SK-N-SH (cell line): ENCODE data around the gene PLCL2. TPM values are rescaled to one million over a fixed set of nuclear protein-coding genes. Genes with fewer than 3 reads are reported as not detected.

Experiments
- CTCF ChIA-PET: fragments of 300-600, 350-600 bp; formaldehyde crosslinking; extraction: SDS; loops from one replicate; lab custom pipeline; 2021; lab: Yijun Ruan, JAX
- POLR2A ChIA-PET: fragments of 350-600 bp; sonication (Branson Sonifier 250); formaldehyde crosslinking; extraction: SDS; loops from one replicate; lab custom pipeline; 2020; ENCODE audit warnings: antibody characterized with exemption, inconsistent platforms; lab: Yijun Ruan, JAX
- DNase-seq: peaks from one replicate; pipeline ENCODE4 v3.0.0; 2012
- H2AFZ ChIP-seq: fragments of 200-600 bp; sonication (generic); 2 replicates; pipeline ENCODE4 v1.8.1; 2016; ENCODE audit warnings: antibody characterized with exemption, mild to moderate bottlenecking, low read depth
- H3F3A ChIP-seq: fragments of 200-600 bp; sonication (generic); replicated peaks from 2 replicates; pipeline ENCODE3; 2016; ENCODE audit warnings: antibody characterized with exemption, mild to moderate bottlenecking; ENCODE audit not compliant: insufficient read depth
- H3K27ac ChIP-seq, 2 experiments: fragments of 200-500 bp in 1 of 2; fragments of 200-600 bp in 1 of 2; sonication (Bioruptor generic) in 1 of 2; sonication (generic), shearing (Covaris generic) in 1 of 2; 2 replicates each; pipeline versions ENCODE4 v1.5.1 to v1.6.1; 2014 to 2016; ENCODE audit warnings: low read depth in 2 of 2, inconsistent platforms in 1 of 2, low read length in 1 of 2, mild to moderate bottlenecking in 1 of 2, mixed read lengths in 1 of 2
- H3K27me3 ChIP-seq: fragments of 200-600 bp; sonication (generic), shearing (Covaris generic); 2 replicates; pipeline ENCODE4 v1.6.1; 2016; ENCODE audit warnings: mixed run types; ENCODE audit not compliant: insufficient read depth
- H3K36me3 ChIP-seq, 2 experiments: fragments of 200-500 bp in 1 of 2; fragments of 200-600 bp in 1 of 2; sonication (Bioruptor generic) in 1 of 2; sonication (generic) in 1 of 2; replicated peaks in 1 of 2; 2 replicates each; pipeline versions ENCODE3 to v1.5.1; 2014 to 2016; ENCODE audit warnings: low read length in 1 of 2, mild to moderate bottlenecking in 1 of 2; ENCODE audit not compliant: insufficient read depth in 2 of 2, control insufficient read depth in 1 of 2
- H3K4me1 ChIP-seq, 2 experiments: fragments of 200-500 bp in 1 of 2; fragments of 200-600 bp in 1 of 2; sonication (Bioruptor generic) in 1 of 2; sonication (generic), shearing (Covaris generic) in 1 of 2; 2 replicates each; pipeline versions ENCODE4 v1.5.1 to v1.6.1; 2014 to 2016; ENCODE audit warnings: low read depth in 1 of 2, low read length in 1 of 2, mixed run types in 1 of 2; ENCODE audit not compliant: insufficient read depth in 2 of 2, control insufficient read depth in 1 of 2
- H3K4me2 ChIP-seq: fragments of 200-600 bp; sonication (generic), shearing (Covaris generic); 2 replicates; pipeline ENCODE4 v1.6.1; 2017; ENCODE audit warnings: mixed run types
- H3K4me3 ChIP-seq, 2 experiments: fragments of 200-500 bp in 1 of 2; fragments of 200-600 bp in 1 of 2; sonication (Bioruptor generic) in 1 of 2; sonication (generic), shearing (Covaris generic) in 1 of 2; 2 replicates each; pipeline versions ENCODE4 v1.5.1 to v1.8.1; 2014 to 2016; ENCODE audit warnings: low read depth in 2 of 2, inconsistent platforms in 1 of 2, low read length in 1 of 2, mild to moderate bottlenecking in 1 of 2, mixed read lengths in 1 of 2, moderate library complexity in 1 of 2
- H3K79me2 ChIP-seq: fragments of 200-600 bp; sonication (generic); 2 replicates; pipeline ENCODE4 v1.8.1; 2017; ENCODE audit warnings: mild to moderate bottlenecking; ENCODE audit not compliant: insufficient read depth
- H3K9ac ChIP-seq: fragments of 200-600 bp; sonication (generic); 2 replicates; pipeline ENCODE4 v1.6.1; 2017; ENCODE audit warnings: mixed run types
- H3K9me2 ChIP-seq: fragments of 200-600 bp; sonication (generic); 2 replicates; pipeline ENCODE4 v1.6.1; 2017; ENCODE audit warnings: mixed run types
- H3K9me3 ChIP-seq: fragments of 200-600 bp; sonication (generic); 2 replicates; pipeline ENCODE4 v1.6.1; 2017; ENCODE audit warnings: mixed run types, mild to moderate bottlenecking, moderate library complexity
- H4K20me1 ChIP-seq: fragments of 200-600 bp; sonication (generic); 2 replicates; pipeline ENCODE4 v1.6.1; 2017; ENCODE audit warnings: mild to moderate bottlenecking, mixed run types; ENCODE audit not compliant: insufficient read depth
- FOXJ3 ChIP-seq: sonication (generic); formaldehyde crosslinking; IDR thresholded peaks from 2 replicates; pipeline ENCODE4 v1.5.1; 2020; ENCODE audit warnings: mild to moderate bottlenecking, missing genetic modification reagents
- GATA2 ChIP-seq: sonication (generic); formaldehyde crosslinking; IDR thresholded peaks from 2 replicates; pipeline ENCODE4 v1.5.0; 2020; ENCODE audit warnings: mild to moderate bottlenecking, missing genetic modification reagents
- NRF1 ChIP-seq: IDR thresholded peaks from 2 replicates; pipeline ENCODE4 v1.6.1; 2012; ENCODE audit warnings: low read depth, mild to moderate bottlenecking, low read length
- RXRA ChIP-seq: IDR thresholded peaks from 2 replicates; pipeline ENCODE4 v1.4.0; 2012; ENCODE audit warnings: low read depth, mild to moderate bottlenecking, borderline replicate concordance
- SIN3A ChIP-seq: IDR thresholded peaks from 2 replicates; pipeline ENCODE4 v1.6.1; 2012; ENCODE audit warnings: low read depth, mild to moderate bottlenecking, low read length, moderate library complexity, borderline replicate concordance
- SMC3 ChIP-seq: IDR thresholded peaks from 2 replicates; pipeline ENCODE4 v1.6.1; 2012; ENCODE audit warnings: low read depth, low read length, improper control_type of control experiment
- TAF1 ChIP-seq: IDR thresholded peaks from 2 replicates; pipeline ENCODE4 v1.6.1; 2012; ENCODE audit warnings: low read depth, mild to moderate bottlenecking, low read length, moderate library complexity, borderline replicate concordance
- TCF12 ChIP-seq: IDR thresholded peaks from 2 replicates; pipeline ENCODE4 v1.4.0; 2012
- TEAD4 ChIP-seq: IDR thresholded peaks from 2 replicates; pipeline ENCODE4 v1.4.0; 2012; ENCODE audit warnings: mild to moderate bottlenecking, borderline replicate concordance; ENCODE audit not compliant: insufficient read depth
- YY1 ChIP-seq: IDR thresholded peaks from 2 replicates; pipeline ENCODE4 v1.4.0; 2012; ENCODE audit warnings: low read depth, mild to moderate bottlenecking
- WGBS: methylation state at CpG from one replicate; pipeline ENCODE4 v1.1.6; 2017; ENCODE audit warnings: low lambda C conversion rate; 5-methylcytosine and 5-hydroxymethylcytosine counted together
- polyA plus RNA-seq, 3 experiments: library from polyadenylated mRNA; depleted of rRNA; stranded (reverse); fragments of >200 nt; gene quantifications; 2 replicates each; pipeline ENCODE4 v1.2.3, GENCODE V29; 2012
- TF ChIP-seq, protein P1 (sequence below): IDR thresholded peaks from 2 replicates; pipeline ENCODE4 v1.4.0; 2012; ENCODE audit warnings: low read depth
- TF ChIP-seq, protein P2 (sequence below): IDR thresholded peaks from 2 replicates; pipeline ENCODE4 v1.6.1; 2012; ENCODE audit warnings: mild to moderate bottlenecking, low read depth, low read length, moderate library complexity
- TF ChIP-seq, protein P3 (sequence below): fragments of 150-350 bp; IDR thresholded peaks from 2 replicates; pipeline ENCODE4 v1.6.1; 2016; ENCODE audit warnings: mild to moderate bottlenecking, low read depth, low read length
- TF ChIP-seq, protein P4 (sequence below): fragments of 200-600 bp; sonication (generic); IDR thresholded peaks from 2 replicates; pipeline ENCODE4 v1.6.1; 2017; ENCODE audit warnings: antibody characterized with exemption, mild to moderate bottlenecking, moderate library complexity

PLCL2 gene
- polyA plus RNA-seq, 1 of the 3 experiments (the other 2 are of a cell fraction), result 0.85 TPM

DNA sequence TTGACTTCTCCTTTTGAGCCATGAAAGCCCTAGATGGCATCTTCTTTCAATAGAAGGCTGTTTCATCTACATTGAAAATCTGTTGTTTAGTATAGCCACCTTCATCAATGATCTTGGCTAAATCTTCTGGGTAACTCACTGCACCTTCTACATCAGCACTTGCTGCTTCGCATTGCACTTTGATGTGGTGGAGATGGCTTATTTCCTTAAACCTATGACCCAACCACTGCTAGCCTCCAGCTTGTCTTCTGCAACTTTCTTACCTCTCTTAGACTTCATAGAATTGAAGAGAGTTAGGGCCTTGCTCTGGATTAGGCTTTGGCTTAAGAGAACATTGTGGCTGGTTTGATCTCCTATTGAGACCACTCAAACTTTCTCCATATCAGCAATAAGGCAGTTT is 189.8 kb downstream of the PLCL2 start:
- POLR2A ChIA-PET, result no interaction called here
- no peaks in the 10 kb centered on the region for H3K9me3 ChIP-seq
- H4K20me1 ChIP-seq, result no peaks in the 10 kb centered on the region
- no peak overlapping the region for H3K4me3 ChIP-seq
- no peak overlapping the region for H3K4me2 ChIP-seq
- no peaks in the 10 kb centered on the region for H3F3A ChIP-seq
- peaks cover 0 to 2% of the 10 kb centered on the region in 2 experiments; a peak in 1 of 4 replicates for H3K4me1 ChIP-seq
- no peaks in the 10 kb centered on the region for H3K27me3 ChIP-seq
- H3K9ac ChIP-seq, result no peak overlapping the region
- H3K27ac ChIP-seq, result no peak overlapping the region
- TF ChIP-seq NRF1, result no peak
- TF ChIP-seq, protein P1, sequence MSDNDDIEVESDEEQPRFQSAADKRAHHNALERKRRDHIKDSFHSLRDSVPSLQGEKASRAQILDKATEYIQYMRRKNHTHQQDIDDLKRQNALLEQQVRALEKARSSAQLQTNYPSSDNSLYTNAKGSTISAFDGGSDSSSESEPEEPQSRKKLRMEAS, result no peak
- no peak for TF ChIP-seq SIN3A
- TF ChIP-seq, protein P2, sequence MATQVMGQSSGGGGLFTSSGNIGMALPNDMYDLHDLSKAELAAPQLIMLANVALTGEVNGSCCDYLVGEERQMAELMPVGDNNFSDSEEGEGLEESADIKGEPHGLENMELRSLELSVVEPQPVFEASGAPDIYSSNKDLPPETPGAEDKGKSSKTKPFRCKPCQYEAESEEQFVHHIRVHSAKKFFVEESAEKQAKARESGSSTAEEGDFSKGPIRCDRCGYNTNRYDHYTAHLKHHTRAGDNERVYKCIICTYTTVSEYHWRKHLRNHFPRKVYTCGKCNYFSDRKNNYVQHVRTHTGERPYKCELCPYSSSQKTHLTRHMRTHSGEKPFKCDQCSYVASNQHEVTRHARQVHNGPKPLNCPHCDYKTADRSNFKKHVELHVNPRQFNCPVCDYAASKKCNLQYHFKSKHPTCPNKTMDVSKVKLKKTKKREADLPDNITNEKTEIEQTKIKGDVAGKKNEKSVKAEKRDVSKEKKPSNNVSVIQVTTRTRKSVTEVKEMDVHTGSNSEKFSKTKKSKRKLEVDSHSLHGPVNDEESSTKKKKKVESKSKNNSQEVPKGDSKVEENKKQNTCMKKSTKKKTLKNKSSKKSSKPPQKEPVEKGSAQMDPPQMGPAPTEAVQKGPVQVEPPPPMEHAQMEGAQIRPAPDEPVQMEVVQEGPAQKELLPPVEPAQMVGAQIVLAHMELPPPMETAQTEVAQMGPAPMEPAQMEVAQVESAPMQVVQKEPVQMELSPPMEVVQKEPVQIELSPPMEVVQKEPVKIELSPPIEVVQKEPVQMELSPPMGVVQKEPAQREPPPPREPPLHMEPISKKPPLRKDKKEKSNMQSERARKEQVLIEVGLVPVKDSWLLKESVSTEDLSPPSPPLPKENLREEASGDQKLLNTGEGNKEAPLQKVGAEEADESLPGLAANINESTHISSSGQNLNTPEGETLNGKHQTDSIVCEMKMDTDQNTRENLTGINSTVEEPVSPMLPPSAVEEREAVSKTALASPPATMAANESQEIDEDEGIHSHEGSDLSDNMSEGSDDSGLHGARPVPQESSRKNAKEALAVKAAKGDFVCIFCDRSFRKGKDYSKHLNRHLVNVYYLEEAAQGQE, result no peak
- no peak for TF ChIP-seq GATA2 (CRISPR knock-in tag)
- TF ChIP-seq TEAD4, result no peak
- no peak for TF ChIP-seq RXRA
- CTCF ChIA-PET, result no interaction called here
- WGBS, result 68% methylated on average over 1 of the region's 1 CpG
- H3K79me2 ChIP-seq, result no peaks in the 10 kb centered on the region; the same call in 1 of the 2 replicates
- no peak overlapping the region for H2AFZ ChIP-seq
- H3K9me2 ChIP-seq, result no peaks in the 10 kb centered on the region
- peaks cover 0 to 3% of the 10 kb centered on the region in 2 experiments for H3K36me3 ChIP-seq
- no peak for DNase-seq

DNA sequence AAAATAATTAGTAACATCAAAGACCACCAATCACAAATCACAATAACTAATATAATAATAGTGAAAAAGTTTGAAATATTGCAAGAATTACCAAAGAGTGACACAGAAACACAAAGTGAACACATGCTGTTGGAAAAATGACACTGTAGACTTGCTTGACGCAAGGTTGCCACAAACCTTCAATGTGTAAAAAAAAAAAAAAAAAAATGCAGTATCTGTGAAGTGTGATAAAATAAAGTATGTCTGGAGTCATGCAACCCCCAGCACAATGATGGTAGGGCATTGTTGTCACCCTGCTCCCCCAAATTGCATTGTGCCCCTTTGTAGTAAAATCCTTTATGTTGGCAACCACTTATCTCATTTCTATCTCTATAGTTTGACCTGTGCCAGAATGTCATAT is 190.6 kb downstream of the PLCL2 start:
- ChIA-PET POLR2A (no interaction called here), CTCF (no interaction called here)
- TF ChIP-seq TEAD4 (no peak), YY1 (no peak), SMC3 (no peak), TAF1 (no peak), FOXJ3 (no peak), TCF12 (no peak)
- TF ChIP-seq, protein P1, result no peak
- TF ChIP-seq, protein P3, sequence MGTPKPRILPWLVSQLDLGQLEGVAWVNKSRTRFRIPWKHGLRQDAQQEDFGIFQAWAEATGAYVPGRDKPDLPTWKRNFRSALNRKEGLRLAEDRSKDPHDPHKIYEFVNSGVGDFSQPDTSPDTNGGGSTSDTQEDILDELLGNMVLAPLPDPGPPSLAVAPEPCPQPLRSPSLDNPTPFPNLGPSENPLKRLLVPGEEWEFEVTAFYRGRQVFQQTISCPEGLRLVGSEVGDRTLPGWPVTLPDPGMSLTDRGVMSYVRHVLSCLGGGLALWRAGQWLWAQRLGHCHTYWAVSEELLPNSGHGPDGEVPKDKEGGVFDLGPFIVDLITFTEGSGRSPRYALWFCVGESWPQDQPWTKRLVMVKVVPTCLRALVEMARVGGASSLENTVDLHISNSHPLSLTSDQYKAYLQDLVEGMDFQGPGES, result no peak
- TF ChIP-seq, protein P4, sequence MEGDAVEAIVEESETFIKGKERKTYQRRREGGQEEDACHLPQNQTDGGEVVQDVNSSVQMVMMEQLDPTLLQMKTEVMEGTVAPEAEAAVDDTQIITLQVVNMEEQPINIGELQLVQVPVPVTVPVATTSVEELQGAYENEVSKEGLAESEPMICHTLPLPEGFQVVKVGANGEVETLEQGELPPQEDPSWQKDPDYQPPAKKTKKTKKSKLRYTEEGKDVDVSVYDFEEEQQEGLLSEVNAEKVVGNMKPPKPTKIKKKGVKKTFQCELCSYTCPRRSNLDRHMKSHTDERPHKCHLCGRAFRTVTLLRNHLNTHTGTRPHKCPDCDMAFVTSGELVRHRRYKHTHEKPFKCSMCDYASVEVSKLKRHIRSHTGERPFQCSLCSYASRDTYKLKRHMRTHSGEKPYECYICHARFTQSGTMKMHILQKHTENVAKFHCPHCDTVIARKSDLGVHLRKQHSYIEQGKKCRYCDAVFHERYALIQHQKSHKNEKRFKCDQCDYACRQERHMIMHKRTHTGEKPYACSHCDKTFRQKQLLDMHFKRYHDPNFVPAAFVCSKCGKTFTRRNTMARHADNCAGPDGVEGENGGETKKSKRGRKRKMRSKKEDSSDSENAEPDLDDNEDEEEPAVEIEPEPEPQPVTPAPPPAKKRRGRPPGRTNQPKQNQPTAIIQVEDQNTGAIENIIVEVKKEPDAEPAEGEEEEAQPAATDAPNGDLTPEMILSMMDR, result no peak
- H3K9ac ChIP-seq, result no peak overlapping the region
- H3K27me3 ChIP-seq, result no peaks in the 10 kb centered on the region
- H2AFZ ChIP-seq, result no peak overlapping the region
- no peak overlapping the region for H3K4me2 ChIP-seq
- H3K4me1 ChIP-seq, result peaks cover 0 to 2% of the 10 kb centered on the region in 2 experiments; a peak in 1 of 4 replicates
- H3K9me3 ChIP-seq, result no peaks in the 10 kb centered on the region
- no peak overlapping the region for H3K27ac ChIP-seq
- no peak for DNase-seq
- H3F3A ChIP-seq, result no peaks in the 10 kb centered on the region
- WGBS, result 91% methylated on average over 1 of the region's 1 CpG
- H4K20me1 ChIP-seq, result no peaks in the 10 kb centered on the region
- no peaks in the 10 kb centered on the region; the same call in 1 of the 2 replicates for H3K79me2 ChIP-seq
- H3K4me3 ChIP-seq, result no peak overlapping the region
- H3K36me3 ChIP-seq, result no peaks in the 10 kb centered on the region
- H3K9me2 ChIP-seq, result no peaks in the 10 kb centered on the region
